ENCODE data around the gene TSNAX. TPM values are rescaled to one million over a fixed set of nuclear protein-coding genes. Genes with fewer than 3 reads are reported as not detected.

Gene TSNAX
- 38.2 TPM for total RNA-seq

DNA sequence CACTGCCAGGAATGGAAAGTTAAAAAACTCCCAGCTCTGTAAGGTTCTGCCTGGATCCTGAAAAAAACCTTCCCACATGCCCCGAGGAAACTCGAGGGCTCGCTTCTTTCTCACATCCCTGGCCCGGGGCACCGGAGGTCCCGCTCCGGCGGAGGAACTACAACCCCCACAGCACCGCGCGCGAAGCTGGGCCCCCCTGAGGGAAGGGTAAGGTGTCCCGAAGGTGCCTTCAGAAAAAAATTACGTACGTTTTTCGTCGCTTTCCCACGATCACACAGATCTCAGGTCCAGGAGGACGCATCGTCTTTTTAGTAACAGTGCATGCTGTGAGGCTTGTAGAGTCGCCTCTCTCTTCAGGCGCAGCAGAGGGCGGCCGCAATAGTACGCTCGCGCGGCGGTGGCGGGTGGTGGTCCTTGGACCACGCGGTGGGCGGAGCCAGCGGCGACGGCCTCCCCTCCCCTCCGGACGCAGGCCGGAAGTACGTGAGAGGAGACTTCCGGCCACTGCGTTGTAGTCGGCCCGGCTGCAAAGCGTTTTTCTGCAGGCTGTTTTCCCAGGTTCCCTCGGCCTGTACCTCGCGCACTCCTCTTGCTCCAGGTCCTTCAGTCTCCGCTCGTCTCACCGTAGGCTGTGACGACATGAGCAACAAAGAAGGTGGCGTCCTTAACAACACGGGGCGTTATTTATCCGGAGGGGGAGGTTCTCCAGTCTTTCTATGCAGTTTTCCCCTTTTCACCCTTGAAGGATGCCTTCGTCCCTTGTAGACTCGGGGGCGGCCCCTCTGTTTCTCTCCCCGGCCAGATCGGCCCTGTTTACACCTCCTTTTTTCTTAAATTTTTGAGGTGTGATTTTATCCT, at the start of gene TSNAX:
TSNAX (plus strand) TSS at position 498 of the 858 bp plus-strand sequence; CDS start at position 640, 142 bp downstream.

Other genes with a start within 250 kb of the TSNAX start
- 33.2 TPM for gene EXOC8, start 190.8 kb upstream of the TSNAX start, total RNA-seq
- 21.9 TPM for gene SPRTN, start 190.4 kb upstream of the TSNAX start, total RNA-seq
- gene EGLN1, start 106.4 kb upstream of the TSNAX start, total RNA-seq = 61.3 TPM
- 11.9 TPM for gene DISC1, start 98.1 kb downstream of the TSNAX start, total RNA-seq